Thymus (tissue), 14 donors: ENCODE measurements around the gene GRK2. TPM values are rescaled to one million over a fixed set of nuclear protein-coding genes. Genes with fewer than 3 reads are reported as not detected.
"Not testable (repeated sequence)": the region's sequence is repeated elsewhere in the genome, so short reads cannot be mapped to it uniquely, and the experiment has no call there.

Experiments used
- DNase-seq, 9 donors: peaks; one replicate each; pipeline ENCODE4 v3.0.0-alpha.2; 2013; ENCODE audit warnings: low spot score in 9 of 9, low read depth in 6 of 9, missing footprints in 1 of 9
- H3K27ac ChIP-seq, 2 donors: one replicate each; pipeline ENCODE4 v1.5.1; 2013; ENCODE audit warnings: control low read depth in 1 of 2, low read depth in 1 of 2, low read length in 1 of 2, mild to moderate bottlenecking in 1 of 2, moderate library complexity in 1 of 2
- H3K27me3 ChIP-seq, 2 donors: one replicate each; pipeline ENCODE4 v1.5.1; 2013; ENCODE audit warnings: low read length in 1 of 2; ENCODE audit not compliant: control insufficient read depth in 2 of 2, insufficient read depth in 1 of 2
- H3K36me3 ChIP-seq, 2 donors: one replicate each; pipeline ENCODE4 v1.5.1; 2013; ENCODE audit warnings: low read length in 1 of 2, mild to moderate bottlenecking in 1 of 2, moderate library complexity in 1 of 2; ENCODE audit not compliant: control insufficient read depth in 2 of 2, insufficient read depth in 2 of 2
- H3K4me1 ChIP-seq, 2 donors: one replicate each; pipeline ENCODE4 v1.5.1; 2013; ENCODE audit warnings: low read length in 2 of 2; ENCODE audit not compliant: control insufficient read depth in 2 of 2, insufficient read depth in 2 of 2
- H3K4me3 ChIP-seq, 2 donors: one replicate each; pipeline ENCODE4 v1.5.1; 2013; ENCODE audit warnings: low read length in 2 of 2, control low read depth in 1 of 2, mild to moderate bottlenecking in 1 of 2
- H3K9me3 ChIP-seq, 2 donors: one replicate each; pipeline ENCODE4 v1.5.1; 2013; ENCODE audit warnings: low read length in 1 of 2, mild to moderate bottlenecking in 1 of 2; ENCODE audit not compliant: control insufficient read depth in 2 of 2, insufficient read depth in 1 of 2
- WGBS: extraction: QIAGEN DNeasy Blood & Tissue Kit; methylation state at CpG from one replicate; pipeline ENCODE4 v1.1.7; 2013; 5-methylcytosine and 5-hydroxymethylcytosine counted together
- long read RNA-seq, 10 donors: transcript quantifications; one replicate each; lab custom pipeline, GENCODE V29; 2026
- polyA plus RNA-seq: library from polyadenylated mRNA; stranded (reverse); fragments of 200-250 nt; gene quantifications from one replicate; pipeline ENCODE4 v1.2.3, GENCODE V29; 2013
- total RNA-seq: library from RNA; stranded (reverse); fragments of 120-200 nt; gene quantifications from one replicate; pipeline ENCODE4 v1.2.4, GENCODE V29; 2013
- donor health status: healthy.

GRK2 gene
- total RNA-seq (89.5 TPM), polyA plus RNA-seq (158 TPM)
- long read RNA-seq, donor 1, partial matches to known transcripts: 0 of 1 reads
- long read RNA-seq, donor 1, other reads (novel, unspliced or antisense): 0 of 1 reads
- long read RNA-seq, donor 2: 0 reads
- long read RNA-seq, donor 3, transcript GRK2-201 (21 exons, 3,466 nt): major isoform, 28 of 157 reads
- long read RNA-seq, donor 3, partial matches to known transcripts: 129 of 157 reads
- long read RNA-seq, donor 3, other reads (novel, unspliced or antisense): 0 of 157 reads
- long read RNA-seq, donor 4, transcript GRK2-201 (21 exons, 3,466 nt): major isoform, 15 of 15 reads
- long read RNA-seq, donor 4, partial matches to known transcripts: 0 of 15 reads
- long read RNA-seq, donor 4, other reads (novel, unspliced or antisense): 0 of 15 reads
- long read RNA-seq, donor 5, transcript GRK2-201 (21 exons, 3,466 nt): major isoform, 23 of 46 reads
- long read RNA-seq, donor 5, partial matches to known transcripts: 23 of 46 reads
- long read RNA-seq, donor 5, other reads (novel, unspliced or antisense): 0 of 46 reads
- long read RNA-seq, donor 6, transcript GRK2-201 (21 exons, 3,466 nt): major isoform, 23 of 95 reads
- long read RNA-seq, donor 6, partial matches to known transcripts: 71 of 95 reads
- long read RNA-seq, donor 6, other reads (novel, unspliced or antisense): 0 of 95 reads
- long read RNA-seq, donor 7, partial matches to known transcripts: 0 of 2 reads
- long read RNA-seq, donor 7, other reads (novel, unspliced or antisense): 0 of 2 reads
- long read RNA-seq, donor 8, transcript GRK2-201 (21 exons, 3,466 nt): major isoform, 7 of 33 reads
- long read RNA-seq, donor 8, partial matches to known transcripts: 26 of 33 reads
- long read RNA-seq, donor 8, other reads (novel, unspliced or antisense): 0 of 33 reads
- long read RNA-seq, donor 9, transcript GRK2-201 (21 exons, 3,466 nt): major isoform, 14 of 15 reads
- long read RNA-seq, donor 9, partial matches to known transcripts: 0 of 15 reads
- long read RNA-seq, donor 9, other reads (novel, unspliced or antisense): 0 of 15 reads
- long read RNA-seq, donor 10, transcript GRK2-201 (21 exons, 3,466 nt): major isoform, 7 of 25 reads
- long read RNA-seq, donor 10, partial matches to known transcripts: 16 of 25 reads
- long read RNA-seq, donor 10, other reads (novel, unspliced or antisense): 0 of 25 reads

DNA sequence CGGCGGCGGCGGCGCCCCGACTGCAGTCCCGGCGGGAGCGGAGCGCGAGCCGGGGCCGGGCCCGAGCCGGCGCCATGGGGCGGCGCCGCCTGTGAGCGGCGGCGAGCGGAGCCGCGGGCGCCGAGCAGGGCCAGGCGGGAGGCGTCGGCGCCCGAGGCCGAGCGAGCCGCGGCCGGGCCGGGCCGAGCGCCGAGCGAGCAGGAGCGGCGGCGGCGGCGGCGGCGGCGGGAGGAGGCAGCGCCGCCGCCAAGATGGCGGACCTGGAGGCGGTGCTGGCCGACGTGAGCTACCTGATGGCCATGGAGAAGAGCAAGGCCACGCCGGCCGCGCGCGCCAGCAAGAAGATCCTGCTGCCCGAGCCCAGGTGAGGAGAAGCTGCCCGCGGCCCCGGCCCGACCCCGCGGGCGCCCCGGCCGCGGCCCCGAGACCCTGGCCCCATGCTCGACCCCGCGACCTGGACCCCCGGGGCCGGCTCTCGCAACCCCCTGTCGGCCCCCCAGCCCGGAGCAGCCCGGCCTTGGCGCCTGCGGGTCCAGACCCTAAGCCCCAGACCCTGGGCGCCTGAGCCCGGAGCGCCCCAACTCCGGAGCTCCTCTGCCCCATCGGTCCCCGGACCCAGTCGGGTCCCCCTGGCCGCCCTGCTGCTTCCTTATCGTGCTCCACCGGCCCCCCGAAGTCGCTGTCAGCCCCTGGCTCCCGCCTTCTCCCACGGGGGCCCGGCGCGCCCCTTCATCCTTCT lies at the start of gene GRK2:
GRK2 (plus strand) TSS at position 25 of the 739 bp plus-strand sequence; CDS start at position 252, 227 bp downstream.
- Histone ChIP-seq H3K27ac (peak within 1 kb of the TSS; percentile 95 to 99), H3K36me3 (peaks cover 21 to 34% of the 10 kb centered on the region in 2 donors), H3K9me3 (peaks cover 0 to 6% of the 10 kb centered on the region in 2 donors), H3K4me1 (peaks cover 40 to 77% of the 10 kb centered on the region in 2 donors), H3K27me3 (peaks cover 0 to 8% of the 10 kb centered on the region in 2 donors), H3K4me3 (peak within 1 kb of the TSS; percentile 67 to 92)
- DNase-seq: peak in 1 of 9 donors; percentile 64
- WGBS: under 1% methylated on average over 103 of the region's 103 CpGs

DNA sequence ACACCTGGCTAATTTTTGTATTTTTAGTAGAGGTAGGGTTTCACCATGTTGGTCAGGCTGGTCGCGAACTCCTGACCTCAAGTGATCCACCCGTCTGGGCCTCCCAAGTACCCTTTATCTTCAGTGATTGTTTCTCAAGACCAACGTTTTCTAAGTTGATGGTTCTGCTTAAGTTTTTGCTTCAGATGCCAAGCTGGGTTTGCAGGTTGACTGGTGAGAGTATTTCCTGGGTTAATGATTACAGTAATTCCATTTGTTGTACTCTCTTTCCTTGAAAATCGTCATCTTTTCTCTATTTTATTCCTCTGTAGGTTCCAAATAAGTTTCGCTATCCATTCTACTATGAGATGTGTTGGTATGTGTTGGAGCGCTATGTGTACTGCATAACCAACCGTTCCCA lies 38.5 kb upstream of the GRK2 start:
- peaks cover 43 to 70% of the 10 kb centered on the region in 2 donors for H3K36me3 ChIP-seq
- no peak overlapping the region for H3K27ac ChIP-seq
- no peaks in the 10 kb centered on the region for H3K9me3 ChIP-seq
- no peaks in the 10 kb centered on the region for H3K4me1 ChIP-seq
- H3K4me3 ChIP-seq: no peak overlapping the region
- H3K27me3 ChIP-seq: no peaks in the 10 kb centered on the region
- WGBS: 96% methylated on average over 8 of the region's 8 CpGs
- DNase-seq: no peak

DNA sequence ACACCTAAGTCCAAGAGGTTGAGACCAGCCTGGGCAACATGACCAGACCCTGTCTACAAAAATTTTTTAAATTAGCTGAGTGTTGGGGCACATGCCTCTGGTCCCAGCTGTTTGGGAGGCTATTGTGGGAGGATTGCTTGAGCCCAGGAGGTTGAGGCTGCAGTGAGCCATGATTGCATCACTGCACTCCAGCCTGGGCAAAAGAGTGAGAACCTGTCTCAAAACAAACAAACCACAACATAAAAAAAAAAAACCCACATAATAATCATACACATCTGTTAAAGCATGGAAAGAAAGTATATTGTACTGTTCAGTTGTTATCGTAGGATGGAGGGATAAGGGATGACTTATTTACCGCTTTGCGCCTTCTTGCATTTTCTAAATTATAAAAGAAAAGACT lies 35.9 kb upstream of the GRK2 start:
- Histone ChIP-seq H3K4me3 (no peak overlapping the region), H3K9me3 (no peaks in the 10 kb centered on the region), H3K36me3 (peaks cover 38 to 60% of the 10 kb centered on the region in 2 donors), H3K27me3 (no peaks in the 10 kb centered on the region), H3K4me1 (no peaks in the 10 kb centered on the region), H3K27ac (no peak overlapping the region)
- DNase-seq: no peak
- 70% methylated on average over 3 of the region's 3 CpGs for WGBS

DNA sequence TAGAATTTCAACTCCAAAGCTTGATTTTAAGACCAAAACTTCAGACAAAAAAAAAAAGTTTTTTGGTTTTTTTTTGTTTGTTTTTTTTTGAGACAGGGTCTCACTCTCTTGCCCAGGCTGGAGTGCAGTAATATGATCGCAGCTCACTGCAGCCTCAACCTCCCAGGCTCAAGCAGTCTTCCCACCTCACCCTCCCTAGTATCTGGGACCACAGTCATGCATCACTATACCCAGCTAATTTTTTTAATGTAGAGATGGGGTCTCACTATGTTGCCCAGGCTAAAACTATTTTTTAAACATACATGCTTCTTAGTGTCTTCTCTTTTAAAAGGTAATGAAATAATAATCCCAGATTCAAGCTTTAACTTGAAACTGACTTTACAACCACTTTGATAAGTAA lies 35.4 kb upstream of the GRK2 start:
- Histone ChIP-seq H3K27ac (no peak overlapping the region), H3K9me3 (no peaks in the 10 kb centered on the region), H3K27me3 (no peaks in the 10 kb centered on the region), H3K36me3 (peaks cover 36 to 59% of the 10 kb centered on the region in 2 donors), H3K4me3 (no peak overlapping the region), H3K4me1 (no peaks in the 10 kb centered on the region)
- WGBS: 100% methylated on average over 1 of the region's 1 CpG
- no peak for DNase-seq

DNA sequence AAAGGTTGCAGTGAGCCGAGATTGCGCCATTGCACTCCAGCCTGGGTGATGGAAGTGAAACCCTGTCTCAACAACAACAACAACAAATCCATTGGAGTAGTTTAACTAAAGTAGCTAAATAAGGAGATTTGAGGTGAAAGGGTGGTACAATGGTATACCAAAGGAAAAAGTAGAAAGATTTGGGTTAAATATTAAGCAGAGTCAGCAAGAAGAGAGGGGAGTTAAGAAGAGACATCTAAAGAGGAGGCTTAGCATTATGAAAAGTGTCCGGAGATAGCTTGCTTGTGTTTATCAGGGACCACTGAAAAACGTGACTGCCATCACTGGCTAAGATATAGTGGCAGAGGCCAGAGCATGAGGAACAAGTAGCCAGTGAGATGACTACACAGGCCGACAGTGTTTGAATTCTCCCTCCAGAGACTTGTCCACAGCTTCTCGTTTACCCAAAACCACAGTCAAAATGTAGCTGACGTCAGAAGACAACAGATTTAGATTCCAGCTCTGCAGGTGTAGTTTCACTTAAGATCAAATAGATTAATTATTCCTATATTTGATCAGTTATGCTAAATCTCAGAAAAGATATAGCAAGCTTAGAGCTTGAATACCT lies 32.6 kb upstream of the GRK2 start:
- H3K27ac ChIP-seq: no peak overlapping the region
- 91% methylated on average over 7 of the region's 7 CpGs for WGBS
- H3K4me3 ChIP-seq: no peak overlapping the region
- peaks cover 0 to 5% of the 10 kb centered on the region in 2 donors for H3K4me1 ChIP-seq
- peaks cover 21 to 45% of the 10 kb centered on the region in 2 donors for H3K36me3 ChIP-seq
- no peaks in the 10 kb centered on the region for H3K9me3 ChIP-seq
- DNase-seq: no peak
- no peaks in the 10 kb centered on the region for H3K27me3 ChIP-seq

DNA sequence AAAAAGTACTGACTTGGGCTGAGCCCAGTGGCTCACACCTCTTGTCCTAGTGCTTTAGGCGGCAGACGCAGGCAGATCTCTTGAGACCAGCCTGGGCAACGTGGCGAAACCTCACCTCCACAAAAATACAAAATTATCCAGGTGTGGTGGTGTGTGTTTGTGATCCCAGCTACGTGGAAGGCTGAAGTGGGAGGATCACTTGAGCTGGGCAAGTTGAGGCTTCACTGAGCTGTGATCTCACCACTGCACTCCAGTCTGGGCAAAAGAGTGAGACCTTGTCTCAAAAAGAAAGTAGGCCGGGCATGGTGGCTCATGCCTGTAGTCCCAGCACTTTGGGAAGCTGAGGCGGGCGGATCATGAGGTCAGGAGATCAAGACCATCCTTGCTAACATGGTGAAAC lies 31.7 kb upstream of the GRK2 start:
- Histone ChIP-seq H3K4me1 (peaks cover 8 to 13% of the 10 kb centered on the region in 2 donors), H3K36me3 (peaks cover 19 to 36% of the 10 kb centered on the region in 2 donors)
- H3K27ac ChIP-seq, DNase-seq, H3K4me3 ChIP-seq, H3K27me3 ChIP-seq, H3K9me3 ChIP-seq: not testable (repeated sequence)
- 97% methylated on average over 8 of the region's 8 CpGs for WGBS

DNA sequence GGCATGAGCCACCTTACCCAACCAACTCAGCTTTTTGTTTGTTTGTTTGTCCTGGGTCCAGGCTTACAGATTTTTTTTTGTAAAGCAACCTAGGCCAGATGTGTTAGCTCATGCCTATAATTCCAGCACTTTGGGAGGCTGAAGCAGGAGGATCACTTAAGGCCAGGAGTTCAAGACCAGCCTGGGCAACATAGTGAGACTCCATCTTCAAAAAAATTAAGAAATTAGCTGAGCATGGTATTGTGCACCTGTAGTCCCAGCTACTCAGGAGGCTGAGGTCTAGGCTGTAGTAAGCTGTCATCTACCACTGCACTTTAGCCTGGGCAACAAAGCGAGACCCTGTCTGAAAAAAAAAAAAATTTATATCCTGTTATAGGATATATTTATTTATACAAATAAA lies 28.7 kb upstream of the GRK2 start:
- H3K4me1 ChIP-seq: peaks cover 20 to 36% of the 10 kb centered on the region in 2 donors
- 100% methylated on average over 1 of the region's 1 CpG for WGBS
- peaks cover 6 to 18% of the 10 kb centered on the region in 2 donors for H3K36me3 ChIP-seq
- no peaks in the 10 kb centered on the region for H3K9me3 ChIP-seq
- H3K27ac ChIP-seq: no peak overlapping the region
- H3K27me3 ChIP-seq: no peaks in the 10 kb centered on the region
- no peak for DNase-seq
- H3K4me3 ChIP-seq: no peak overlapping the region
